Measurements from ENCODE around the gene SNAI1.
"Not testable (repeated sequence)": the region's sequence is repeated elsewhere in the genome, so short reads cannot be mapped to it uniquely, and the experiment has no call there.

The SNAI1 gene

DNA sequence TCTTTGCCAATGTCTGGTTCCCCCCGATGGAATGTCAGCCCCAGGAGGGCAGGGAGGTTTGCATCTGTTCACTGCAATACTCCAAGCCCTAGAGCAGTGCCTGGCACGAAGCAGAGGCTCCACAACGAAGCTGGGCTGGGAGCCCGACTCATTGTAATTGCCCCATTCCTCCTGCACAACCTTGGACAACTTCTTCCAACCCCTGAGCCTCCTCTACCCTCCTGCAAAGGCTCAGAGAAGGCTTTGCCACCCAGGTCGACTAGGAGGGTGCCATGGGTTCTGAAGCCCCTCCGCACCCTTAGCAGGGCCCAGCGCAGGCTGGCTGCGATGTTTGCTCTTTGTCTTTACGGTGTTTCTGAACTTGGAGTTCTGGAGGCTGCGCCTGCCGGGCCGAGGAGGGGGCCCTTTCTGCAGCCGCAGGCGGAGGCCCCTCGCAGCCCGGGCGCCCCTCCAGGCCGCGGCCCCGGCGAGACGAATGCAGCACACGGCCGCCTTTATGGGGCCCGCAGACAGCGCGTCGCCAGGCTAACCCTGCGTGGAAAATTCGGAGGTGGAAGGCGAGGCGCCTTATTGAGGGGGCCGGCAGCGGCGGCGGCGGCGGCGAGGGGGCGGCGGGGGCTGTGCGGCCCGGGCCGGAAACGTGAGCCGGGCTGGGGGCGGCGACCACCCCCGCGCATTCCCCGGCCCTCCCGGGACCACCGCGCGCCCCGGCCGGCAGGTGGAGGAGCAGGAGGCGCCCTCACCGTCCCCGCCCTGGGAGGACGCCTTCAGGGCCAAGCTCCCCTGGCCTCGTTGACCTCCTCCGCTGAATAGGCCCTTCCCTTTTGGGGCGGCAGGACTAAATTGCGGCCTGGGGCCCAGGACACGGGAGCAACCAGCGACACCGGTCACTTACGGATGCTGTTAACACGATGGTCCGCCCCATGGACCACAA, 27.0 kb downstream of the SNAI1 start:
- Histone ChIP-seq H3K36me3 (no peaks in the 10 kb centered on the region), H3K27me3 (no peaks in the 10 kb centered on the region), H3K4me3 (ENCODE audit: low read depth, low read length) (no peak overlapping the region), H3K9me3 (no peaks in the 10 kb centered on the region), H3K4me1 (peaks cover 21% of the 10 kb centered on the region)
- no peak for DNase-seq
- TF ChIP-seq CTCF (IDR thresholded peaks at IDR 0.05; ENCODE audit: low read depth, low read length): no peak

GRCh38 chr20:50011597-50011996, 28.8 kb downstream of the SNAI1 start:
- DNase-seq; H3K9me3 ChIP-seq; H3K36me3 ChIP-seq; H3K4me3 ChIP-seq (ENCODE audit: low read depth, low read length); H3K27me3 ChIP-seq: not testable (repeated sequence)
- H3K4me1 ChIP-seq: peaks cover 24% of the 10 kb centered on the region

DNA sequence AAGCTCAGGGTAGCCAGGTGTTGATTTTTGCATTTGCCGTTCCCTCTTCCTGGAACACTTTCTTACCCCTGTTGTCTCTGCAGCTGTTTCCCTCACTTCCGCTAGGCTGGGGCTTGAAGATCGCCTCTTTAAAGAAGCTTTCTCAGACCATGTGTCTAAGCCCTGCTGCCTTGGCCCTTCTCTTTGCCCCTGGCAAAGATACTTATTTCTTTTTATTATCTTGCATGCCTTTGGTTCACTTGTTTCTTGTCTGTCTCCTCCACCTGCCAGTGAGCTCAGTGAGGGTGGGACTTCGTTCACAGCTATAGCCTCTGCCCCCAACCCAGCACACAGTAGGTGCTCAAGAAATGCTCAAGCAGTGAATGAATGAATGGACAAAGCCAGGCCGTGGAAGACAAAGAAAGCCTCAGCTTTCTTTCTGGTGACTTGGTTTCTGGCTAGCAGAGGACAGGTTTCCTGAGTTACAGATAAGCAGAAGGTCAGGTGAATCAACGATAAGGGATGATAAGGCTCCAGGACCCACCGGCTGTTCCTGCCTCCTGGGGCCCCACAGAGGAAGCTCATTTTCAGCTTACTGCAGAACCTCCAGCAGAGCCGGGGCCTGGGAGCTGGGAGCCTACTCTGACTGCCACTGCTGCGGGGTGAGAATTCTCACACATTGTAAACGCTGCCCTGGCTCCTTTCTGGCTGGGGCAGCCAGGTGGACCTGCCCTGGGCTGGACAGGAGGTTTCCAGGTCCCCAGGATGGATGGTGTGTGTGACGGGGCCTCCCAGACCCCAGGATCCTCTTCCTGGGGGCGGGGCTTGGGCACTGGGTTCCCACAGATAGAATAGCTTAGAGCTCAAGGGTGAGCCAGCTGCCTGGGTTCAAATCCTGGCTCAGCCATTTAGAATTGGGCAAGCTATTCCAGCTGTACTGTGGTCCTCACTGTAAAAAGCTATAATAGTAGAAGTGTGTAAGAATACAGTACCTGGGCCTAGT, 29.8 kb downstream of the SNAI1 start:
- Histone ChIP-seq H3K4me1 (peaks cover 33% of the 10 kb centered on the region), H3K27me3 (no peaks in the 10 kb centered on the region), H3K4me3 (ENCODE audit: low read depth, low read length) (no peak overlapping the region), H3K36me3 (no peaks in the 10 kb centered on the region), H3K9me3 (no peaks in the 10 kb centered on the region)
- no peak for TF ChIP-seq CTCF (IDR thresholded peaks at IDR 0.05; ENCODE audit: low read depth, low read length)
- DNase-seq: peak; percentile 48

DNA sequence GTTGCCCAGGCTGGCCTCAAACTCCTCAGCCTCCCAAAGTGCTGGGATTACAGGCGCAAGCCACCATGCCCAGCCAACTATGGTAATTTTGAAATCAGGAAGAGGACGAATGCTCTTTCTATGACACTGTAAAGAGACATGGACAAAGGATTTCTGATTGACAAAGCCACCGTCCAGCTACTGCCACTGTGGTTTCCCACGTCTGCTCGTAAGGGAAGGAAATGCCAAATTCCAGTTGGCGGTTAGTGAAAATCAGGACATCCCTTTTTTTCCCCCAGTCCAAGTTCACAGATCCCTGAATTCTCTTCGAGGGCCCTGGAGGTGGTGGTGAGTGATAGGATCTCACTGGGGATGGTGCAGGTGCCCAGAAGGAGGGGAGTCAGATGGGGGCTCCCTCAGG, 31.2 kb downstream of the SNAI1 start:
- no peak for DNase-seq
- Histone ChIP-seq H3K27me3 (no peaks in the 10 kb centered on the region), H3K4me3 (ENCODE audit: low read depth, low read length) (no peak overlapping the region), H3K4me1 (peaks cover 33% of the 10 kb centered on the region), H3K9me3 (no peaks in the 10 kb centered on the region), H3K36me3 (no peaks in the 10 kb centered on the region)
- TF ChIP-seq CTCF (IDR thresholded peaks at IDR 0.05; ENCODE audit: low read depth, low read length): no peak

DNA sequence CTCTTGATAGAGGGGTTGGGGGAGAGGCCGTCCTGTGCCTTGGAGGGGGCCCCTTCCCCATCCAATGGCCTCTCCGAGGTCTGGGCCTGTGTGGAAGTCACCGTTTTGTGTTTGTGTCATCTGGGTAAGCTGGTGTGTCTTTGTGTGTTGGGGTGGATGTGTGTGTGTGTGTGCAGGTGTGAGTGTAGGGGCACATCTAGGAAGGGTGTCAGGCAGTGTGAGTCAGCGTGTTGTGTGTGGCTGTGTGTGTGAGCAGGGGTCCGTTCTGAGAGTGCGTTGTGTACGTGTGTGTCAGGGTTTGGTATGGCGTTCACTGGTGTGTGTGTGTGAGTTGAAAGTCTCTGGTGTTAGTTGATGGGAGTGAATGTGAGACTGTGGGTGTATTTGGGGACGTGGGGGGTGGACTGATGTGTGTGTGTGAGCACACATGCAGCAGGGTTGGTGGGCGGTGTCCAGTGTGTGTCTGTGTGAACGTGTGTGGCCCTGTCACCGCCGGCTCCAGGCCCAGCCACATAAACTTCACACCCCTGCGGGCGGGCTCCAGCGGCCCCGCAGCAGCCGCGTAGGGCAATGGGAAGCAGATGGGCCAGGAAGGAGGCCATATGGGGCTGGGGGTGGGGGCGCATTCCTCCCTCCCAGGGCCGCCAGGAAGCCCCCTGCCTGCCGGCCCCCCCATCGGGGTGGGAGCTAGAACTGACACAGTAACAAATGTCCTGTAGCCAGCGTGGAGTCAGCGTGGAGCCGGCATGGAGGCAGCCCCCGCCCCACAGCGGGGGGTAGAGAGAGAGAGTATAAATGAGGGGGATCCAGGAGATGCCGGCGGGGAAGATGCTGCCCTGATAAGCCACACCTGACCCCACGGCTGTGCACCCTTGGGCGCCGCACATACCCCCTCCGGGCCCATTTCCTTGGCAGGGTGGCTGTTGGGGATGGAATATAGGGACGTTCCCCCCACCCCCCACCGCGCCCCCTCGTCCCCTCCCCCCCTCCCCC, 32.1 kb downstream of the SNAI1 start:
- no peaks in the 10 kb centered on the region for H3K36me3 ChIP-seq
- no peak for TF ChIP-seq CTCF (IDR thresholded peaks at IDR 0.05; ENCODE audit: low read depth, low read length)
- peak; percentile 51 for DNase-seq
- peak overlapping the region; percentile 32; the same call in 1 of the 2 replicates for H3K4me3 ChIP-seq (ENCODE audit: low read depth, low read length)
- no peaks in the 10 kb centered on the region for H3K9me3 ChIP-seq
- H3K4me1 ChIP-seq: peaks cover 33% of the 10 kb centered on the region
- no peaks in the 10 kb centered on the region for H3K27me3 ChIP-seq
